A549 treated with Mapracorat at 1 μM for 4 hours (cell line): ENCODE data around the gene HMGB2. TPM values are rescaled to one million over a fixed set of nuclear protein-coding genes. Genes with fewer than 3 reads are reported as not detected.

ENCODE experiments used
- total RNA-seq: library from RNA; stranded (reverse); fragments of 200-300 nt; extraction: Qiagen RNA extraction; gene quantifications from 5 replicates; pipeline ENCODE4 v1.2.3, GENCODE V29; 2022

HMGB2 gene
- total RNA-seq, result 106 to 131 TPM (median 116 TPM) in 5 replicates

GRCh38 chr4:173334085-173334890 is at the start of gene HMGB2:
HMGB2 (minus strand) TSS chr4:173334358; CDS start chr4:173333649, 709 bp downstream.

GRCh38 chr4:173370477-173371291 is 36.5 kb upstream of the HMGB2 start, which contains the start of gene SAP30:
SAP30 (plus strand) TSS chr4:173370954; CDS start chr4:173371183, 229 bp downstream.

Other genes with a start within 250 kb of the HMGB2 start
- 19.7 to 26.8 TPM (median 25.5 TPM) in 5 replicates for gene GALNT7, start 165.5 kb downstream of the HMGB2 start, total RNA-seq
- gene SAP30, start 36.6 kb upstream of the HMGB2 start, total RNA-seq, result 22.5 to 25.0 TPM (median 23.9 TPM) in 5 replicates
- not detected in 5 replicates for gene SCRG1, start 64.8 kb upstream of the HMGB2 start, total RNA-seq
- 0.41 to 0.65 TPM (median 0.63 TPM) in 5 replicates for gene HAND2, start 195.9 kb upstream of the HMGB2 start, total RNA-seq